GM11168 (cell line): ENCODE data around the gene EPGN.

Experiments used
- in situ Hi-C: fragments of 300-500 bp; cut with MboI; formaldehyde crosslinking; loops from one replicate; pipeline ENCODE4 v1.12.0; 2022; ENCODE audit warnings: low sequenced_read_pairs; ENCODE audit not compliant: unreplicated experiment

The EPGN gene

GRCh38 chr4:74308215-74308614, at the start of gene EPGN:
EPGN (plus strand) TSS chr4:74308470; CDS start chr4:74308534, 64 bp downstream.
- in situ Hi-C loops = no loop called here

GRCh38 chr4:74258963-74259362, 49.3 kb upstream of the EPGN start:
- in situ Hi-C loops = no loop called here

- in situ Hi-C loops = no loop called here
Measured at GRCh38 chr4:74260036-74260435, 48.2 kb upstream of the EPGN start.

GRCh38 chr4:74262522-74262921, 45.7 kb upstream of the EPGN start:
- in situ Hi-C loops = no loop called here

GRCh38 chr4:74263551-74263950, 44.7 kb upstream of the EPGN start:
- in situ Hi-C loops = no loop called here

- in situ Hi-C loops = no loop called here
Measured at GRCh38 chr4:74266081-74266480, 42.2 kb upstream of the EPGN start.

- in situ Hi-C loops = no loop called here
Measured at GRCh38 chr4:74267998-74268606, 40.2 kb upstream of the EPGN start.

- in situ Hi-C loops = no loop called here
Measured at GRCh38 chr4:74268643-74269042, 39.6 kb upstream of the EPGN start.

- in situ Hi-C loops = no loop called here
Measured at GRCh38 chr4:74278490-74278889, 29.8 kb upstream of the EPGN start.

- in situ Hi-C loops = no loop called here
Measured at GRCh38 chr4:74279716-74280115, 28.6 kb upstream of the EPGN start.

- in situ Hi-C loops = no loop called here
Measured at GRCh38 chr4:74282926-74283325, 25.3 kb upstream of the EPGN start.

GRCh38 chr4:74283614-74284013, 24.7 kb upstream of the EPGN start:
- in situ Hi-C loops = no loop called here

- in situ Hi-C loops = no loop called here
Measured at GRCh38 chr4:74284053-74284452, 24.2 kb upstream of the EPGN start.

- in situ Hi-C loops = no loop called here
Measured at GRCh38 chr4:74287164-74287563, 21.1 kb upstream of the EPGN start.

- in situ Hi-C loops = no loop called here
Measured at GRCh38 chr4:74287791-74288190, 20.5 kb upstream of the EPGN start.

- in situ Hi-C loops = no loop called here
Measured at GRCh38 chr4:74291471-74291870, 16.8 kb upstream of the EPGN start.

GRCh38 chr4:74292111-74292870, 16.0 kb upstream of the EPGN start:
- in situ Hi-C loops = no loop called here

GRCh38 chr4:74293558-74293957, 14.7 kb upstream of the EPGN start:
- in situ Hi-C loops = no loop called here

GRCh38 chr4:74294681-74295080, 13.6 kb upstream of the EPGN start:
- in situ Hi-C loops = no loop called here

- in situ Hi-C loops = no loop called here
Measured at GRCh38 chr4:74297539-74297938, 10.7 kb upstream of the EPGN start.

GRCh38 chr4:74304095-74304625, 4.1 kb upstream of the EPGN start:
- in situ Hi-C loops = no loop called here

GRCh38 chr4:74305000-74305399, 3.3 kb upstream of the EPGN start:
- in situ Hi-C loops = no loop called here
